Measurements from ENCODE around the gene PCDH9. TPM values are rescaled to one million over a fixed set of nuclear protein-coding genes. Genes with fewer than 3 reads are reported as not detected.

Gene PCDH9
- total RNA-seq, 1 donor from 2014 or later = 10.4 TPM

- Histone ChIP-seq H3K79me2 (ENCODE audit: insufficient read depth, low read length) (no peaks in the 10 kb centered on the region), H3K4me2 (ENCODE audit: low read length) (no peak overlapping the region), H3K4me3 (ENCODE audit: insufficient read depth, low read depth, low read length) (no peak overlapping the region), H3K9me3 (ENCODE audit: insufficient read depth, low read depth, low read length) (no peaks in the 10 kb centered on the region), H3K4me1 (ENCODE audit: insufficient read depth, low read length) (no peaks in the 10 kb centered on the region), H3K9ac (ENCODE audit: low read length) (no peak overlapping the region), H3K27me3 (ENCODE audit: insufficient read depth, low read length) (no peaks in the 10 kb centered on the region), H2AFZ (ENCODE audit: low read depth, low read length) (no peak overlapping the region), H3K27ac (ENCODE audit: low read depth, low read length) (no peak overlapping the region), H4K20me1 (ENCODE audit: insufficient read depth, low read length) (no peaks in the 10 kb centered on the region), H3K36me3 (ENCODE audit: insufficient read depth, low read length) (no peaks in the 10 kb centered on the region)
- H3K4me1 Mint-ChIP-seq (ENCODE audit: low read depth, unreplicated experiment) = peaks cover 8% of the 10 kb centered on the region
- H3K4me3 Mint-ChIP-seq (ENCODE audit: unreplicated experiment) = no peak overlapping the region
- no peak for FAIRE-seq
- H3K27ac Mint-ChIP-seq (ENCODE audit: unreplicated experiment) = no peak overlapping the region
- DNase-seq (ENCODE audit: low read depth) = no peak
- no peaks in the 10 kb centered on the region for H3K9me3 Mint-ChIP-seq (ENCODE audit: unreplicated experiment)
- TF ChIP-seq CTCF (IDR thresholded peaks at IDR 0.05; ENCODE audit: insufficient read depth, low read depth, low read length) (no peak), EZH2 (IDR thresholded peaks at IDR 0.05; ENCODE audit: insufficient read depth, low read length) (no peak)
- no peaks in the 10 kb centered on the region for H3K36me3 Mint-ChIP-seq (ENCODE audit: low read depth, unreplicated experiment)
- no peaks in the 10 kb centered on the region for H3K27me3 Mint-ChIP-seq (ENCODE audit: low read depth, unreplicated experiment)
Measured at GRCh38 chr13:67071918-67072598, 158.1 kb downstream of the PCDH9 start.

DNA sequence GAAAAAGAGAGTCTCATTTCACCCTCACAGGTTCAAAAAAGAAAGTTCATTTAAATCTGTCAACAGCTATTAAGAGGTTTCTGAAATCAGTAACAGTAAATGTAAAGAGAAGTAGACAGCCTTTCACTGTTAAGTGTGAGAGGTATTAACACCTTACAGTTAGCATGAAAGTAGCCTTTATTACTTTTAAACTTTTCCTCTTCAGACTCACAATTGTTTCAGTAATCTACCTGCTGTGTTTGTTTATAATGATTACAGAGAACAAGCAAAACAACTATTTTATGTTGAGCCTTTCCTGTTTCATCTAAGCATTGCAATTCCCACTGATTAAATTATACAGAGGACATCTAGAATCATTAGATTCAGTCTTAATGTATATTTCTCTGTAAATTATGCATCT is 159.8 kb downstream of the PCDH9 start:
- no peak overlapping the region for H3K9ac ChIP-seq (ENCODE audit: low read length)
- Mint-ChIP-seq H3K27me3 (ENCODE audit: low read depth, unreplicated experiment) (no peaks in the 10 kb centered on the region), H3K9me3 (ENCODE audit: unreplicated experiment) (no peaks in the 10 kb centered on the region), H3K36me3 (ENCODE audit: low read depth, unreplicated experiment) (no peaks in the 10 kb centered on the region), H3K4me3 (ENCODE audit: unreplicated experiment) (no peak overlapping the region), H3K4me1 (ENCODE audit: low read depth, unreplicated experiment) (no peaks in the 10 kb centered on the region), H3K27ac (ENCODE audit: unreplicated experiment) (no peak overlapping the region)
- no peak overlapping the region for H2AFZ ChIP-seq (ENCODE audit: low read depth, low read length)
- FAIRE-seq = no peak
- no peak overlapping the region for H3K4me3 ChIP-seq (ENCODE audit: insufficient read depth, low read depth, low read length)
- no peaks in the 10 kb centered on the region for H3K4me1 ChIP-seq (ENCODE audit: insufficient read depth, low read length)
- H3K4me2 ChIP-seq (ENCODE audit: low read length) = no peak overlapping the region
- H3K27me3 ChIP-seq (ENCODE audit: insufficient read depth, low read length) = no peaks in the 10 kb centered on the region
- H3K36me3 ChIP-seq (ENCODE audit: insufficient read depth, low read length) = no peaks in the 10 kb centered on the region
- no peaks in the 10 kb centered on the region for H3K9me3 ChIP-seq (ENCODE audit: insufficient read depth, low read depth, low read length)
- no peaks in the 10 kb centered on the region for H4K20me1 ChIP-seq (ENCODE audit: insufficient read depth, low read length)
- TF ChIP-seq EZH2 (IDR thresholded peaks at IDR 0.05; ENCODE audit: insufficient read depth, low read length) (no peak), CTCF (IDR thresholded peaks at IDR 0.05; ENCODE audit: insufficient read depth, low read depth, low read length) (no peak)
- no peak for DNase-seq (ENCODE audit: low read depth)
- no peaks in the 10 kb centered on the region for H3K79me2 ChIP-seq (ENCODE audit: insufficient read depth, low read length)
- H3K27ac ChIP-seq (ENCODE audit: low read depth, low read length) = no peak overlapping the region

DNA sequence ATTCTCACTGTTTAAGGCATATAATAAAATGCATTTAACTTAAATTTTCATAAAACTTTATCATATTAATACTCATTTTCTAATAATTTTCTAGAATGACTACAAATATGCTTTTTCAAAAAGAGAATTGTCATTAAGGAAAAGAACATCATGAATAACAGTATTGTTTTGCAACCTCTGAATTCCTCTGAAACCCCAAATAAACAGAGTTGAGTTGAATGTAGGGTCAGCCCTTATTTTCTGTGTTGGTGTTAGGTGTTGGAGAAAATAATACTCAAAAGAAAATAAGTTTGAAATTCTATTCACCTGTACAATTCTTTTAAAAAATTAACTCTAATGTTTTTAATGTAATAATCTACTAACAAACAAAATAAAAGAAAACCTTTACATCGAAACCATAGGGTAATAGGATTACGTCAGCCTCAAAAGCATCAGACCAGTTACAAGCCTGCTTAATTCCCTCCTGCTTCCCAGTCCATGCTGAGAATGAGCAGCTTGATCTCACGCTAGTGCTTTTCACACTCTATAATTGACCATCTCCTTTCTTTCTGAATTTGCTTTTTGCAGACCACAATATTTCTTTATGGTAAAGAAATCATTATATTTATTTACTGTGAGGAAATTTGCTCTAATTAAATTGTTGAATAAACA is 160.9 kb downstream of the PCDH9 start:
- H3K9me3 ChIP-seq (ENCODE audit: insufficient read depth, low read depth, low read length) = no peaks in the 10 kb centered on the region
- H3K79me2 ChIP-seq (ENCODE audit: insufficient read depth, low read length) = no peaks in the 10 kb centered on the region
- H3K4me2 ChIP-seq (ENCODE audit: low read length) = no peak overlapping the region
- Mint-ChIP-seq H3K4me3 (ENCODE audit: unreplicated experiment) (no peak overlapping the region), H3K27ac (ENCODE audit: unreplicated experiment) (no peak overlapping the region), H3K27me3 (ENCODE audit: low read depth, unreplicated experiment) (no peaks in the 10 kb centered on the region), H3K36me3 (ENCODE audit: low read depth, unreplicated experiment) (no peaks in the 10 kb centered on the region), H3K9me3 (ENCODE audit: unreplicated experiment) (no peaks in the 10 kb centered on the region), H3K4me1 (ENCODE audit: low read depth, unreplicated experiment) (no peaks in the 10 kb centered on the region)
- H2AFZ ChIP-seq (ENCODE audit: low read depth, low read length) = no peak overlapping the region
- no peak overlapping the region for H3K27ac ChIP-seq (ENCODE audit: low read depth, low read length)
- FAIRE-seq (no peak), DNase-seq (ENCODE audit: low read depth) (no peak)
- TF ChIP-seq CTCF (IDR thresholded peaks at IDR 0.05; ENCODE audit: insufficient read depth, low read depth, low read length) (no peak), EZH2 (IDR thresholded peaks at IDR 0.05; ENCODE audit: insufficient read depth, low read length) (no peak)
- H3K4me1 ChIP-seq (ENCODE audit: insufficient read depth, low read length) = no peaks in the 10 kb centered on the region
- no peaks in the 10 kb centered on the region for H3K27me3 ChIP-seq (ENCODE audit: insufficient read depth, low read length)
- no peak overlapping the region for H3K9ac ChIP-seq (ENCODE audit: low read length)
- no peaks in the 10 kb centered on the region for H4K20me1 ChIP-seq (ENCODE audit: insufficient read depth, low read length)
- H3K36me3 ChIP-seq (ENCODE audit: insufficient read depth, low read length) = no peaks in the 10 kb centered on the region
- H3K4me3 ChIP-seq (ENCODE audit: insufficient read depth, low read depth, low read length) = no peak overlapping the region

Data from astrocyte (in vitro differentiated cells and primary cell).